HG02973 (cell line): Measurements from ENCODE around the gene COQ8B.
A peak's percentile ranks its signal among the peaks of the same experiment; 100 is the strongest.
"Not testable (repeated sequence)": the region's sequence is repeated elsewhere in the genome, so short reads cannot be mapped to it uniquely, and the experiment has no call there.

ENCODE experiments used
- ATAC-seq: cut with Tn5 transposase; IDR thresholded peaks from one replicate; pipeline ENCODE4 v1.9.1; 2021; ENCODE audit warnings: moderate library complexity; ENCODE audit not compliant: unreplicated experiment

COQ8B gene

GRCh38 chr19:40668991-40669614 lies 47.6 kb downstream of the COQ8B start:
- no peak for ATAC-seq

- ATAC-seq = no peak
These were observed 49.1 kb downstream of the COQ8B start for GRCh38 chr19:40667602-40668001.

- no peak for ATAC-seq
These were observed 49.8 kb downstream of the COQ8B start for GRCh38 chr19:40666803-40667438.

- no peak for ATAC-seq
These were observed 52.7 kb downstream of the COQ8B start for GRCh38 chr19:40663695-40664692.

GRCh38 chr19:40662925-40663694 lies 53.6 kb downstream of the COQ8B start:
- peak; percentile 61 for ATAC-seq

- no peak for ATAC-seq
These were observed 55.1 kb downstream of the COQ8B start for GRCh38 chr19:40661616-40662015.

GRCh38 chr19:40659566-40659965 lies 57.1 kb downstream of the COQ8B start:
- no peak for ATAC-seq

- ATAC-seq = no peak
These were observed 57.6 kb downstream of the COQ8B start for GRCh38 chr19:40659116-40659515.

- ATAC-seq = no peak
These were observed 58.7 kb downstream of the COQ8B start for GRCh38 chr19:40658031-40658430.

GRCh38 chr19:40655684-40656083 lies 61.0 kb downstream of the COQ8B start:
- ATAC-seq = not testable (repeated sequence)

- ATAC-seq = not testable (repeated sequence)
These were observed 64.4 kb downstream of the COQ8B start for GRCh38 chr19:40652303-40652702.

- ATAC-seq = no peak
These were observed 65.9 kb downstream of the COQ8B start for GRCh38 chr19:40650749-40651305.

- not testable (repeated sequence) for ATAC-seq
These were observed 66.6 kb downstream of the COQ8B start for GRCh38 chr19:40649903-40650675.

GRCh38 chr19:40646743-40647254 lies 69.9 kb downstream of the COQ8B start:
- no peak for ATAC-seq

- ATAC-seq = no peak
These were observed 73.9 kb downstream of the COQ8B start for GRCh38 chr19:40642757-40643305.

GRCh38 chr19:40642051-40642706 lies 74.5 kb downstream of the COQ8B start:
- ATAC-seq = no peak
